ENCODE results near the gene SLC16A8. TPM values are rescaled to one million over a fixed set of nuclear protein-coding genes. Genes with fewer than 3 reads are reported as not detected.

Gene SLC16A8
- total RNA-seq, 4 donors from 2014 or later, result 0.29 to 0.65 (median 0.33) TPM; not detected in 1

DNA sequence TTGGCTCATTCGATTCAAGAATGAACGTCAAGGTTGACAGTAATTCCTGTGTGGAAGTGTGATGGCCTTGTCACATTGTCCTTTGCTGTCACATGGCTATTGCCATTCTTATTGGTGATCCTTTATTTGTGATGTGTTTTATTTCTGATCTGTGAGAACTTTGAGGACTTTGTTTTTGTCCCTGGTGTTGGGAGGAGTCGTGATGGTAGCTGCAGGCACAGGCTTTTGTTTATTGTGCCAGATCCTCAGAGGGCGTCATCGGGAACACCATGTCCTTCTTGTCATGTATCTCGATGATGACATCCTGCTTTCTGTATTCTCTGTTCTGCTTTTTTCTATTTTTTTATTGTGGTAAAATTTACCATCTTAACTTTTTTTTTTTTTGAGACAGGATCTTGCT, 21.2 kb downstream of the SLC16A8 start:
- TF ChIP-seq EP300 (IDR thresholded peaks at IDR 0.05) (peak; percentile 46), POLR2A (IDR thresholded peaks at IDR 0.05; ENCODE audit: low read depth) (no peak), POLR2AphosphoS5 (IDR thresholded peaks at IDR 0.05) (peak in 1 of 2 donors; percentile 21)
- TF ChIP-seq, protein P1, sequence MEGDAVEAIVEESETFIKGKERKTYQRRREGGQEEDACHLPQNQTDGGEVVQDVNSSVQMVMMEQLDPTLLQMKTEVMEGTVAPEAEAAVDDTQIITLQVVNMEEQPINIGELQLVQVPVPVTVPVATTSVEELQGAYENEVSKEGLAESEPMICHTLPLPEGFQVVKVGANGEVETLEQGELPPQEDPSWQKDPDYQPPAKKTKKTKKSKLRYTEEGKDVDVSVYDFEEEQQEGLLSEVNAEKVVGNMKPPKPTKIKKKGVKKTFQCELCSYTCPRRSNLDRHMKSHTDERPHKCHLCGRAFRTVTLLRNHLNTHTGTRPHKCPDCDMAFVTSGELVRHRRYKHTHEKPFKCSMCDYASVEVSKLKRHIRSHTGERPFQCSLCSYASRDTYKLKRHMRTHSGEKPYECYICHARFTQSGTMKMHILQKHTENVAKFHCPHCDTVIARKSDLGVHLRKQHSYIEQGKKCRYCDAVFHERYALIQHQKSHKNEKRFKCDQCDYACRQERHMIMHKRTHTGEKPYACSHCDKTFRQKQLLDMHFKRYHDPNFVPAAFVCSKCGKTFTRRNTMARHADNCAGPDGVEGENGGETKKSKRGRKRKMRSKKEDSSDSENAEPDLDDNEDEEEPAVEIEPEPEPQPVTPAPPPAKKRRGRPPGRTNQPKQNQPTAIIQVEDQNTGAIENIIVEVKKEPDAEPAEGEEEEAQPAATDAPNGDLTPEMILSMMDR (IDR thresholded peaks at IDR 0.05), result no peak
- Histone ChIP-seq H3K27me3 (no peaks in the 10 kb centered on the region), H3K36me3 (peaks cover 29 to 77% (median 52%) of the 10 kb centered on the region in 4 donors), H3K4me1 (peaks cover 5 to 16% (median 9%) of the 10 kb centered on the region in 4 donors), H3K27ac (replicated peaks in 1 of 4) (peak overlapping the region; percentile 46 to 75 (median 60)), H3K4me3 (no peak overlapping the region), H3K9me3 (no peaks in the 10 kb centered on the region)
- 76% methylated on average over 6 of the region's 6 CpGs for WGBS
- no peak for DNase-seq (ENCODE audit: extremely low spot score)
- intact Hi-C loops (cut with DNase I), result no loop called here

DNA sequence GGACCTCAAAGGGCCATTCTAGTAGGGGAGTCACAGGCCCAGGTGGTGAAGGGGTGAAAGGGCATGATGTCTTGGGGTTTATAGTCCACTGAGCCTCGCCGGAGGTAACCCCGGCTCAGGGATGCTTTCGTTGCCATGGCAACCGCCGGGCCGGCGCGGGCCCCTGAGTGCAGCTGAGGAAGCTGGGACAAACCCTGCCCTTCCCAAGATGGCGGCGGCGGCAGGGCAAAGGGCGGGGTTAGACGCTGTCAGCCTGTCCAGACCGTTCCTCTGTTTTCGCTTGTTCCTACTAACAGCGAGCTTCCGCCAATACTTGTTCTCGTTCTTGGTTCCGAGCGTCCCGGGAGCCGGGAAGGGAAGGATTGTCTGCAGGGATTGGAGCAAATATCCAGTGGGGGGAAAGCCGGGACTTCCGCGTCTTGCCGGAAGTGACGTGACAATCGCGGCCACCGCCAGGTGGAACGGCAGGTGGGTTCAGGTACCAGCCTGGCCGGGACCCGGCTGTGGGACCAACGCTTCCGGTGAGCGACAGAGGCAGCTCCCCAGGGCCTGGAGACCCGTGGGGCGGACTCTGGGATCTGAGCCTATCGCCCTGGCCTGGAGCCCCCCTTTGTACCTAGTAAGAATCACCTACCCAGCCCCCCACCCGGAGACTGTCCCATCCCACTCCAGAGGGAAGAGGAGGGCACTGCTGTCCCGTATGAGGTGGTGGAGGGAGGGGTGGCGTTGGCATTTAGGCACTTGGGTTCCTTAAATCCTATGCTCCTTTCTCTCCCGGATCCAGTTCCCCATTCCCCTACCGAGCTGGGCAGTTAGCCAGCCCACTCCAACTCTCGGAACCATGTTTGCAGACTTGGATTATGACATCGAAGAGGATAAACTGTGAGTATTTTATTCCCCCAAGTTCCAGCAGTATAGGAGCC, 26.8 kb downstream of the SLC16A8 start, which contains the start of gene PICK1:
Gene PICK1, plus strand, starts transcription at position 436 of the 923 bp plus-strand sequence. Its CDS starts 406 bp downstream, at position 842.
- Histone ChIP-seq H3K27me3 (peaks cover 0 to 8% (median 0%) of the 10 kb centered on the region in 4 donors), H3K4me3 (peak within 1 kb of the TSS; percentile 62 to 84 (median 68)), H3K27ac (replicated peaks in 1 of 4) (peak within 1 kb of the TSS; percentile 81 to 90 (median 84)), H3K4me1 (peaks cover 18 to 28% (median 23%) of the 10 kb centered on the region in 4 donors), H3K9me3 (no peaks in the 10 kb centered on the region), H3K36me3 (peaks cover 0 to 36% (median 18%) of the 10 kb centered on the region in 4 donors)
- intact Hi-C loops (cut with DNase I), result loop anchor here (5.0 kb wide), 2 partner anchors 45 to 515 kb away; partner anchors contain the start of gene DMC1
- DNase-seq (ENCODE audit: extremely low spot score), result peak; percentile 97
- 4% methylated on average over 26 of the region's 47 CpGs for WGBS
- TF ChIP-seq, protein P1 (IDR thresholded peaks at IDR 0.05), result no peak
- TF ChIP-seq POLR2AphosphoS5 (IDR thresholded peaks at IDR 0.05), result peak; percentile 74 to 86

DNA sequence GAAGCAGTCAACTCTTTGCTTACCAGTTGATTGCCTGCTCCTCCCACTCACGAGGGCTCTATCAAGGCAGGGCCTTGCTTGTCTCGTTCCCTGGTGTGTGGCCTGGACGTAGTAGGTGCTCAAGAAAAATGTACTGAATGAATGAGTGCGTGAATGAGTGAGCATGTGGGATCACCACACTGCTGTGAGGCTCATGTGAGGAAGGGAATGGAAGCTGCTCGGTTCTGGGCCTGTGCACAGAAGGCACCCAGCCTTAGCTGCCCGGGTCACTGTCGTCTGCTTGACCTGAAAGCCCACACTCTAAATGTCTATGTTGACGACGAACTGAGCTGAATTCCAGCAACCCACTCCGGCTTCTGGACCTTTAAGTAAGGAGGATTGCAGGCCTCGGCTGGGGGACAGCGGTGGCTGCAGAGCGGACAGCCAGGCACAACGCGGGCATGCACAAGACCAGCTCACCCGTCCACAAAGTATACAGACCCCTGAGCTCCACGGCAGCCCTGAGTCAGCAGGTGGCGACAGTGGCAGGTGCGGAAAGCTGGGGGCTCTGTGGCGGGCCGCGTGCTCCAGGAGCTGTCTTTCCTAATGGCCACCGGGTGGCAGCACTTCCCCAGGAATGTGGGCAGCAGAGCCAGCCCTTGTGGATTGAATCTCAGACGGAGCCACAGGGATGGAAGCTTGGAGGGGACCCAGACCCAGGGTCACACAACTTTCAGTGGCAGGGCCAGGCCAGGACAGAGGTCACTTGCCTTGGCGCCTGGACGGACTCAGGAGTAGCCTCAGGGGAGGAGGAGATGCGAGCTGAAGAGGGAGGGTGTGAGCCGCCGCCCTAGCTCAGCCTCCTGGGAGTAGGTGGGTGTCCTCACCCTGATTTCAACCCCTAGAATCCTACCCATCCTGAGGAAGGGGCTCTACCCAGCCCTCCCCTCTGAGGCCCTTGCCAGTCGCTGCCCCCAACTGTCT, 31.8 kb downstream of the SLC16A8 start:
- H3K27ac ChIP-seq (replicated peaks in 1 of 4), result peak overlapping the region in 1 of 4 donors; percentile 2
- H3K4me3 ChIP-seq, result no peak overlapping the region
- H3K9me3 ChIP-seq, result no peaks in the 10 kb centered on the region
- 33% methylated on average over 22 of the region's 30 CpGs for whole genome bisulfite sequencing
- DNase-seq (ENCODE audit: extremely low spot score), result no peak
- H3K4me1 ChIP-seq, result peaks cover 14 to 27% (median 18%) of the 10 kb centered on the region in 4 donors
- intact Hi-C loops (cut with DNase I), result loop anchor here (5.0 kb wide), 1 partner anchor 300 kb away; no protein-coding TSS in a partner anchor
- no peaks in the 10 kb centered on the region for H3K36me3 ChIP-seq
- TF ChIP-seq POLR2AphosphoS5 (IDR thresholded peaks at IDR 0.05) (peak in 1 of 2 donors; percentile 34), POLR2A (IDR thresholded peaks at IDR 0.05; ENCODE audit: low read depth) (no peak), EP300 (IDR thresholded peaks at IDR 0.05) (no peak)
- TF ChIP-seq, protein P1 (IDR thresholded peaks at IDR 0.05), result peak; percentile 75 to 91 (median 91)
- peaks cover 0 to 12% (median 0%) of the 10 kb centered on the region in 4 donors for H3K27me3 ChIP-seq

DNA sequence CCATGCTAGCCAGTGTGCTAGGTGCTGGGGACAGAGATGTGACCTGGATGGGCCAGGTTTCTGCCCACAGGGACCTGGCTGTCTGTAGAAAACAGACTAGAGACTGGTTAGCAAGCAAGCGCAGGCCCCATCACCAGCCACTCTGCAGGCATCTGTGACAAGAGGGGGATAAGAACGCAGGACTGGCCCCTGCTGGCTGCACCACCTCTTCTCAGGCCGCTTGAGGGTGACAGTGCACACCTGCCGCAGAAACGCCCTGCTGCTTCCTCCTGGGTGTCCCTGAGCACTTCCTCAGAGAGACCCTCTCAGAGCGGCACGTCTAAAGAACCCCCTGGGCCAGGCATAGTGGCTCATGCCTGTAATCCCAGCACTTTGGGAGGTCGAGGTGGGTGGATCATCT, 32.7 kb downstream of the SLC16A8 start:
- intact Hi-C loops (cut with DNase I), result loop anchor here (5.0 kb wide), 1 partner anchor 301 kb away; no protein-coding TSS in a partner anchor
- Histone ChIP-seq H3K36me3 (no peaks in the 10 kb centered on the region), H3K4me1 (peaks cover 8 to 19% (median 10%) of the 10 kb centered on the region in 4 donors), H3K27me3 (peaks cover 0 to 12% (median 0%) of the 10 kb centered on the region in 4 donors), H3K27ac (replicated peaks in 1 of 4) (peak overlapping the region in 1 of 4 donors; percentile 47), H3K9me3 (no peaks in the 10 kb centered on the region), H3K4me3 (no peak overlapping the region)
- TF ChIP-seq POLR2AphosphoS5 (IDR thresholded peaks at IDR 0.05), result no peak
- TF ChIP-seq EP300 (IDR thresholded peaks at IDR 0.05), result no peak
- TF ChIP-seq, protein P1 (IDR thresholded peaks at IDR 0.05), result no peak
- TF ChIP-seq POLR2A (IDR thresholded peaks at IDR 0.05; ENCODE audit: low read depth), result no peak
- whole genome bisulfite sequencing, result 53% methylated on average over 3 of the region's 8 CpGs
- no peak for DNase-seq (ENCODE audit: extremely low spot score)

Measured in esophagus muscularis mucosa (tissue), 4 donors.